NCI-H1436 (cell line): ENCODE results near the gene ADAMTS1.
"Not testable (repeated sequence)": the region's sequence is repeated elsewhere in the genome, so short reads cannot be mapped to it uniquely, and the experiment has no call there.

Experiments used
- DNase-seq: peaks from one replicate; lab custom pipeline; 2025; lab: John Stamatoyannopoulos, UW

The ADAMTS1 gene

DNA sequence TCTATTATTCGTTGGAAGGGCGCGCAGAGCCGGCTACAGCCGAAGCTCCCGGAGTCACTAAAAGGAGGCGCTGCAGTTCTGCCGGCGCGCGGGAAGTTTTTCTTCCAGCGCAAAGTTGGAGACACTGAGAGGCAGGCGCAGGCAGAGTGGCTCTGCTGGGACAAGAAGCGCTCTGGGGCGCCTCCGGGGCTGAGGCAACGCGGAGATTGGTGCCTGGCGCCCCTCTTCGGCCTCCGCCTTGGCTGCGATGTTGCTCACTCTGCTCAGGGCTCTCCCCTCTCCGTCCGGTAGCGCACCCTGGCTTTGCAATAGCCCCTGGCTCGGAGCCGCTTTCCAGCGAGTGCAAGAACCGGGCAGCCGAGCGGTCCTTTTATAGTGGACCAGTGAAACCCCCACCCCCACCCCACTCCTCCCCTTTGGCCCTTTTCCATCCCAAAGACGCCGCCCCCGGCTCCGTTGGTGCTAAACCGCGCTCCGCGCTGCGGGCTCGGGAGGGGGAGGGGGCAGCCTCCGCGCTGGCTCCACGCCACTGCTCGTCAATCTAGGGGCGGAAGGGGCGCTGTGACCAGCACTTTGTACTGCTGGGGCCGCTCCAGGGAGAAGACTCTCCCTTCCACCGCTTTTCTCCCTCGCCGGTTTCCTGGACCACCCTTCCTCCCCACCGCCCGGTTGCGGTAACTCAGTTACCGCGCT is at the start of gene ADAMTS1:
TSS of gene ADAMTS1 (minus strand) at position 344 of the 693 bp plus-strand sequence. CDS start 455 bp downstream, outside the sequence.
- DNase-seq: no peak

DNA sequence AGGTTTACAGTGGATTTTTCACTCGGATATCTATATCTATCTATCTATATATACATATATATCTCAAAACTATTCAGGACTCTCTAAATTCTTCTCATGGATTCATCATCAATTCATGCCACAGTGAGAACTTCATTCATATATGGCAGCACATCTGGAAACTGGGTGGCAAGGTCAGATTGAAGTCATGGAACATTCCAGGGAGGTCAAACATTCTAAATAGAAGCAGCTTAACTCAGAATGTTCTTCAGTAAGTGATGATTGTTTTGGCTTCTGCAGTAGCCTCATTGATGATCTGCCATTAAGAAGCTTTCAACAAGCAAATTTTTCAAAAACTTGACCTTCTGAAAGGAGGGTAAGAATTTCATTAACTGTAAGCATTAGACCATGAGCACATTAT is 46.9 kb upstream of the ADAMTS1 start:
- no peak for DNase-seq

DNA sequence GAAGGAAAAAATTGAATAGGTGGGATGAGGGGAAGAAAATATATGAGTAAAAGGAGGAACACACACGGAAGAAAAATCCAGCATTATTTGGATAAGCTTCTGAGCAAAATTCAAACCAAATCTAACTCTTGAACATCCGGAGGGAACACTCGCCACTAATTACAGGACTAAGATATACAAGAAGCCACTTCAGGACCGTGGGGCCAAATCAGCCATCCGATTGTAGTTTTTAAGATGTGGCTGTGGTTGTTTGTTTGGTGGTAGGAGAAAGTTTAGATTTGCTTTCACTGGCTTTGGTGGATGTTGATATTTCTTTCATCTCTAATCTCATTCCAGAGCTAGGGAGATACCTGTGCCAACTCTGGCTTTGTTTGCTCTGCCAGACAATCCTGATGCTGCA is 43.7 kb upstream of the ADAMTS1 start:
- DNase-seq: no peak

DNA sequence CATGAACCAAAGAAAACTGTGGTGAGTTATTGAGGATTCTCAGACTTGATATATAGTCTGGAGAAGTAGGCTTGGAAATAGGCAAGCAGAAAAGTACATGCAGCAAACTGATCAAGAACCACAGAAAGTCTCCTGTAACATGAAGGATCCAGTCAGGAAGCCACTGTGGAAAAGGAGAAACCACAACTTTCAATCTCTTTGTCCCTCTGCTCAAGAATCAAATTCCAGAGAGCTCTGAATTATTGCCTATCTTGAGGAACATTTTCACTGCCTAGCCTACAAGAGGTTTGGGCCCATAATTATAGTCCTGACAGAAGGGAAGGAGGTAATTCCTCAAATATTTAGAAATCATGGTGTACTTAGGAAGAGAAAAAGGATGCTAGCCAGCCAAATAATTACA is 43.0 kb upstream of the ADAMTS1 start:
- DNase-seq: no peak

DNA sequence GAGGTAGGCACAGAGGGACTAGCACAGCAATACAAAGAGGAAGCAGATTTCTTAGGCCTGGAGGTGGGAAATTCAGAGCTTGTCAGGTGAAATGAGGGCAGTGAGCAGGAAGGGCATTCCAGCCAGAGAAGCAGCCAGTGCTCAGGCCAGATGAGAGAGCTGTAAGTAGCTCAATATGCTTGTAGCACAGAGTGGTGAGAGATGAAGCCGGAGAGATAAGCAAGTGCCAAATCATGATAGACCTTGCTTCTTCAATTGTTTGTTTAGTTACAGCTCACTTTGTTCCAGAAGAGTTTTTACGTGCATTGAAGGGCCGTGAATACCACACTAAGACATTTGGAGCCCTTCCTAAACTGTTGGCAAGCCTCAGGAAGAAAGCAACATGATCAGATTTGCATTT is 42.0 kb upstream of the ADAMTS1 start:
- DNase-seq: no peak

DNA sequence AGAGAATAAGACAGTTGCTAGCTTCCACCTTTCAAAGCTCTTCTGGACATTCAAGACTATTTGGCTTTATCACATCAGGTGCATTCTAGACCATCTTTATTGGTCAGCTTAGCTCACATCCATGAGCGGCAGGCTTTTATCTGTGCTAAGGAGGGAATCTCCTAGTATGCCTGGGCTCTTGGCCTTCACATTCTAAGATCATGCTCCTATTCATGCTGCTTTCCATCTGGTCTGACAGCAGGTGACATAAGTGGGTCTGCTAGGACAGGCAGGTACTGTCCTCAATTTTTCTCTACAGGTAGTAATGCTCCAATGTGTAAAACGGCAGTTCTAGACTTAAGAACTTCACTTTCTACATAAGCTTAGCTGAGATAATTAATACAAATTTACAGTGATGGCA is 39.2 kb upstream of the ADAMTS1 start:
- no peak for DNase-seq

DNA sequence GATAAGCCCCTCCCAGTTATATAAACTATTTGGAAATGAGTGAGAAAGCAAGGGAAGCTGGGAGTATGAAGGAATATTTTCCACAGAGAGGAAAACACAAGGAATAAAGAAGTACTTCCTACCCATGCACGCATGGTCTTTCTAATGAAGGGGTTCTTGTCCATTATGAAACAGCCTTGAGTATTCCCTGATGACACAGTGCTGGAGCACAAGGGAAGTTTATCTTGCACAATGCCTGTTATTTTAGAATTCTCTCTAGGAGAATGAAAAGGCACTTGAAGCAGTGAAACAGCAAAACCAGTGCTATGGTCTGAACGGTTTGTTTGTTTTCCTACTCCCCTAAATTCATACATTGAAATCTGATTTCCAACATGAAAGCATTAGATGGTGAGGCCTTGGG is 38.6 kb upstream of the ADAMTS1 start:
- DNase-seq: no peak

DNA sequence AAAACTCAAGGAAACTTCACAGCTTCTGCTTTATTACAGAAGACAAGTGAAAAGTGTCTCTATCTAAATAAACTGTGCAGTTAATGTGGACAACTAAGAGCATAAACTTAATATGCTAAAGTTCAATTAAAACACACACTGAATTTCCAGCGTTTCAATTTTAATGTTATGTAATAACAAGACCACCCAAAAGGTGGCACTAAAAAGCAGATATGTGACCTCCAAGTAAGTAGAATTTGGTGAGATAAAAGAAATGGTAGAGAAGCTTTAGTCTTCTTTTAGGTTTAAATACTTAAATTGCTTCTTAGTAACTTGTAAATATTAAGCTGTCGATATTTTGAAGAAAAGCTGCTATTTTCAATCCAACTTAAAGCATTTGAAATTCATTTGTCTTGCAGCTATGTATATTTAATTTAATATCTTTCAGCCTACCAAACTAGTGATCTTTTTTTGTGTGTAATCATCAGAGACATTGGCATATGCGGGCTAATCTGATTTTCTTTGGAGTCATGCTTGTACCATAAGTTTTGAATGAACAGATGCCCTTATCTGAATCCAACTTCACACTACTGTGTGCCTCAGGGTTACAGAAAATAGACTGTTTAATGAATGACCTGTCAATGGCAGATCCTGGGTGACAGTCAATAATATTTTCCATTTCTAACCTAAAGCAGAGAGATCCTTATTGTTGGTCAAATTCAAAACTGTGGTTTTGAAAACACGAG is 36.5 kb upstream of the ADAMTS1 start:
- DNase-seq: no peak

DNA sequence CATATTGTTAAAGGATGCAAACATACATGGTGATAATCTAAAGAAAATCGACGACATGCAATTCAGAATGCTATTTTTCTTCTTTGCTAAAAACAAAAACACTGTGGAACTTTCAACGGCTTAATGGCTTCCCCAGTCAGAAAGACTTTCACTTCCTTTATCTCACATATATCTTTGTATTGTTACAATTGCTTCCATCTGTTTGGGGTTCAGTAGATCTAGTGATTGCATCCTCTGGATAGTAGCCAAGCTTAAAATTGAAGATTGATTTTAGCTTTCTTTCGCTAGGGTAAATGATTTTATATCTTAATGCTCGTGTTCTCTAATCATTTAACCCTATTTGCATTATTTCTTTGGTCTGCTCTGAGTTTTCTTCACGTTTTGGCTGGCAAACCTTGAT is 31.8 kb upstream of the ADAMTS1 start:
- no peak for DNase-seq

DNA sequence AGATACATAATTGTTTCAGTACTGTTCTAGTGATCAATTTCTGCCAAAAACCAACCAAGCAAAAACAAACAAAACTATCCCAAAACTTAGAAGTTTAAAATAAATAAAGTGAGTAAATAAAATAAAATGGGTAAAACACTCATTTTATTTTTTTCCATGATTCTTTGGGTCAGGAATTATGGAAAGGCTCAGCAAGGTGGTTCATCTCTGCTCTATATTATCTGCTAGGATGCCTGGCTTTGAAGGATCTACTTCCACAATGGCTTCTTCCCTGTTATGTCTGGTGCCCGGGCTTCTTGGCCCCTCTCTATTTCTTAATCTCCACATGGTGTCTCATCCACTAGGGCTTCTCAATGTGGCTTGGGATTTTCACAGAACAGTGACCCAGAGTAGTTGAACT is 29.1 kb upstream of the ADAMTS1 start:
- DNase-seq: no peak

DNA sequence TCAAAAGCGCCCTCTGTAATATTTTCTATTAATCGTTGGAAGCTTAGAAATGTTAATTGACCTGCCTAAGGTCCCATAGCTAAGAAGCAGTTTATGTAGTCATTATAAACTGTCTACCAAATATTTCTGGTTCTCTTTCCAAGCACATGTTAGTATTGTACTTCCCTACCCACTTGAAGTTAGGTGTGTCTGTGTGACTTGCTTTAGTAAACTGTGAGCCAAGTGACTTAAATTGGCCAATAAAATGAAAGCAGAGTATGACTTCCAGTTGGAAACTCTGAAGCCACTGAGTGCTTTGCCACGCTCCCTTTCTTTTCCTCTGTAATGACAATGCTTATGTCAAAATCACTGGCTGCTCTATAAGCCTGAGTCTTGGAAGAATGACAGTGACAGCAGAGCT is 20.6 kb upstream of the ADAMTS1 start:
- no peak for DNase-seq

DNA sequence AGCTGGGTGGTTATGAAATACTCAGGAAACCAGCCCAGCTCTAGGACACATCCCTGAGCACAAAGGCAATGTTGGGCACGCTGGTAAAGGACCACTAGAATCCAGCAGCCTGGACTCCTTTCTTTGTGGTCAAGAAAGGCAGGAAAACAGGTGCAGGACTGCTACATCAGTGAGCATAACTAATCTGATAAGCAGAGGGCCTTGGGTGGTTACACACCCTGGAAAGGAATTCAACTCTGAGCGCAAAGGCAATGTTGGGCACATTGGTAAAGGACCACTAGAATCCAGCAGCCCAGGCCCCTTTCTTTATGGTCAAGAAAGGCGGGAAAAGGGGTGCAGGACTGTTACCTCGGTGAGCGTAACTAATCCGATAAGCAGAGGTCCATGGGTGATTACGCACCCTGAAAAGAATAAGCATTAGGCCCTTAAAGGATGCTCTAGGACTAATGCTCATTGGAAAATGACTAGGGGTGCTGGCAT is 11.7 kb upstream of the ADAMTS1 start:
- not testable (repeated sequence) for DNase-seq

DNA sequence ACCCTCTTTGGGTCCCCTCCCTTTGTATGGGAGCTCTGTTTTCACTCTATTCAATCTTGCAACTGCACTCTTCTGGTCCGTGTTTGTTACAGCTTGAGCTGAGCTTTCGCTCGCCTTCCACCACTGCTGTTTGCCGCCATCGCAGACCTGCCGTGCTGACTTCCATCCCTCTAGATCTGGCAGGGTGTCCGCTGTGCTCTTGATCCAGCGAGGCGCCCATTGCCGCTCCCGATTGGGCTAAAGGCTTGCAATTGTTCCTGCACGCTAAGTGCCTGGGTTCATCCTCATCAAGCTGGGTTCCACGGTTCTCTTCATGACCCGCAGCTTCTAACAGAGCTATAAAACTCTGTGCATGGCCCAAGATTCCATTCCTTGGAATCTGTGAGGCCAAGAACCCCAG is 9.5 kb upstream of the ADAMTS1 start:
- not testable (repeated sequence) for DNase-seq

DNA sequence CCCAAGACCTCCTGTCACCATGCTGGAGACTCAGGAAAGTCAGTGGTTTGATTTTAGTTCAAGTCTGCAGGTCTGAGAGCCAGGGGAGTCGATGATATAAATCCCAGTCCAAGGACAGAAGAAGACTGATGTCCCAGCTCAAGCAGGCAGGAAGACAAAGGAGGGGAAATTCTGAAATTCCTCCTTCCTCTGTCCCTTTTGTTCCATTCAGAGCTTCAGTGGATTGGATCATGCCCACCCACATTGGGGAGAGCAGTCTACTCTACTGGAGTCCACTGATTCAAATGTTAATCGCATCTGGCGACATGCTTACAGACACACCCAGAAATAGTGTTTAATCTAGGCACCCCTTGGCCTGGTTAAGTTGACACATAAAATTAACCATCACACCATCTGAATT is 7.2 kb upstream of the ADAMTS1 start:
- DNase-seq: no peak

DNA sequence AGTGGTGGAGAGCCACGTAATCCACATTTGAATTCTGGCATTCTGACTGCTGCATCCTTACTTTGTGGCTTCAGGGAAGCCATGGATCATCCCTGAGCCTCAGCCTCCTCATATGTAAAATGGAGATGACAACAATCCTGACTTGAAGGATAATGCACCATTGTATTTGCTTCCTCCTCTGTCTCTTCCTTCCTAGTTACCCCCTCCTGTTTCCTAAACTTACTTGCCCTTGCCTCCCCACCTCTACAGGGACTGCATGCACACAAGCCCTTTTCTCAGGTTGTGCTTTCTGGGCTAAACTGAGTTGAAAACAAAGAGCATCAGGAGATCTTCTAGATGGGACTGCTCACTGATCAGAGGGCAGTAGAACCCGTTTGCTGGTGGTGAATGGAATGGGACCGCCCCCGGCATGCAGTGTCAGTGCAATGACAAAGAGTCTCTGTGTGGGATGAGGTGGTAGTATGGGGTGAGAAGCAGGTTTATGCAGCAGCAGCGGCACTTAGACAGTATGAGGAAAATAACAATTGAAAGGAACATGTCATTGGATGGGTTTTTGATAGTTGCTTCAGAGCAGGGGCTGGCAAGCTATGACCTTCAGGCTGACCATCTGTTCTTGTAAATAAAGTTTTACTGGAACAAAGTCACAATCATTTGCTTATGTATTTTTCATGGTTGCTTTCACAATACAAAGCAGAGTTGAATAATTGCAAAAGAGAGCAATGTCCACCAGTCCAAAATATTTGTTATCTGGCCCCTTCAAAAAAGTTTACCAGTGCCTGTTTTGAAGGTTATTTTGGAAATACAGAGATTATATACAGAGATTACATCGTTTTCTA is 6.1 kb upstream of the ADAMTS1 start:
- DNase-seq: no peak

DNA sequence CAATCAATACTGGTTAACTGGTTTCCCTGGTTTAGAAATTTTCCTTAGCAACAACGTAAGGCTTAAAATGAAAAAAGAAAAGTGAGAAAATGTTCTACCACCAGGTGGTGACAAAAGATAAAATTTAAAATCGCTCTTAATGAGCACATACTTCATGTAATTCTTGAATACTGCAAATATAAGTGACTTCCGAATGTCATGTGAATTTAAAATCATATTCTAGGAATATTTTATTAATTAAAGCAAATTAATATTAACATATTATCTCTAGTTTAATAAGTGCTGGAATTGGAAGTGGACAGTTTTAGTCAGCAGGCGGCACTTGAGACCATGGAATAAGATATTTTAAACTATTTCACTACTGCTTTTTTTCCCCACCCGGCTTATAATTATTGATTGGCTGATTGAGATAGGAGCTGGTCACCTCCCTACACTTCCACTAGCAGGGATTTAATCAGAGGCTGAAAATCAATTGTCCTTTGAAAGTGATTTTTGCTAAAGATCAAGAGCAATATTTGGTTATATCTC is 5.0 kb upstream of the ADAMTS1 start:
- DNase-seq: no peak

DNA sequence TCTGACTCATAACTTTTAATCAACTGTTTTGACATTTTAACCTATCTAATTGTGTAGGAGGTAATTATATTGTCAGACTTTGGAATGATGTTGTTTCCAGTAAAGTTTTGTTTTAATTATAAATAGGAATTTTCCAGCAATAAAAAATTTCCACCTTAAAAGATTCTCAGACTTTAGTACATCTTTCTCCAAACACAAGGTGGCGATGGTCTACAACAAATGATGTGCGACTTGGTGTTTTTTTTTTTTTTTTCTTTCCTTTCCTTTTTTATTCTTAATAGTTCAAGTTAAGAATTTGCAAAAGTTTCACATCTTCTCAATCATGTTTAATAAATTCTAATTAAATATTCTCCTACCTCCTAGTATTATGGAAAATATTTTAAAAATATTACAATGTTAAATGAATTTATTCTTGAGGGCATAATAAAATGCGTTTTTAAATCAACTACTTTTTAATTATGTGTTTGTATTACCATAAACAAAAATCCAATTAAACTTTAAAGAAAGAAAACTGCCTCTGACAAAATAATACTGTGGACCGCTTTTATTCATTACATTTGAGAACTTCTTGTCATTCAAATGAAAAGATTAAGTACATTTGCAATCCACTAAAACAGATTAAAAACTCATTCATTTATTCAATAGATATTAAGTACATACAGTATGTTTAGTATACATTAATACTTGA is 4.4 kb upstream of the ADAMTS1 start:
- peak; percentile 3 for DNase-seq

DNA sequence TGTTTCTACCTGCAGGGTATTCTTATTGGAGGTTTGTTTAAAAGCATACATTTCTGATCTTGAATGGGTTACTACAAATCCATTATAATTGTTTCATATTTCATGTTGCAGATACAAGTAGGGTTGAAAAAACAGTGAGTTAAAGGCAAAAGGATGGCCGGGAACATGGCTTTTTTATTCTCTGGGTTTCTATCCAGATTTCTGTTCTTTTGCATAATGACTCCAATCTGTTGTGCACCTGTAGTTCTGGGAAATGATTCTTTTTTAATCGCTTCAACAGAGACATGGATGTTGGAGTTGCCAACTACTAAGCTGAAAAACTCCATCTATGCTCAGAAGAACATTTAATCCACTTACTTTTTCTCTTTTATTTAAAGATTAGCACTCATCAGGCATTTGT is 2.7 kb upstream of the ADAMTS1 start:
- DNase-seq: no peak

DNA sequence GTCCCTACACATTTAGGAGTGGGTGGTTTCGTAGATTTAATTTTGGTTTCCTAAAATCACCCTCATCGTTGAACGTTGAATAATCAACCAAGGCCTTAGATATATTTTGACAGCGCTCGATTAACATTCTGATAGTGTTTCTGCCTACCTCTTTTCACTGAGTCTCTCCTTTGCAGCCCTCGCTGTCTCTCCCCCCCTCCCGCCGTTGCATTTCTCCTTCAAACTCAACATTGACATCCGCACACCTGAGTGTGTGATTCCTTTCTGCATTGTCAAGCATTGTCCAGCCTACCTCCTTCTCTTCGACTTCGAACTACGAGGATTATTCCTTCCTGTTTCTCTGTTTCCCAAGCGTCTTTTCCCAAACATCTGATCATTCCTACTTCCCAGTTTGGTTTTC is 1.8 kb upstream of the ADAMTS1 start:
- no peak for DNase-seq

DNA sequence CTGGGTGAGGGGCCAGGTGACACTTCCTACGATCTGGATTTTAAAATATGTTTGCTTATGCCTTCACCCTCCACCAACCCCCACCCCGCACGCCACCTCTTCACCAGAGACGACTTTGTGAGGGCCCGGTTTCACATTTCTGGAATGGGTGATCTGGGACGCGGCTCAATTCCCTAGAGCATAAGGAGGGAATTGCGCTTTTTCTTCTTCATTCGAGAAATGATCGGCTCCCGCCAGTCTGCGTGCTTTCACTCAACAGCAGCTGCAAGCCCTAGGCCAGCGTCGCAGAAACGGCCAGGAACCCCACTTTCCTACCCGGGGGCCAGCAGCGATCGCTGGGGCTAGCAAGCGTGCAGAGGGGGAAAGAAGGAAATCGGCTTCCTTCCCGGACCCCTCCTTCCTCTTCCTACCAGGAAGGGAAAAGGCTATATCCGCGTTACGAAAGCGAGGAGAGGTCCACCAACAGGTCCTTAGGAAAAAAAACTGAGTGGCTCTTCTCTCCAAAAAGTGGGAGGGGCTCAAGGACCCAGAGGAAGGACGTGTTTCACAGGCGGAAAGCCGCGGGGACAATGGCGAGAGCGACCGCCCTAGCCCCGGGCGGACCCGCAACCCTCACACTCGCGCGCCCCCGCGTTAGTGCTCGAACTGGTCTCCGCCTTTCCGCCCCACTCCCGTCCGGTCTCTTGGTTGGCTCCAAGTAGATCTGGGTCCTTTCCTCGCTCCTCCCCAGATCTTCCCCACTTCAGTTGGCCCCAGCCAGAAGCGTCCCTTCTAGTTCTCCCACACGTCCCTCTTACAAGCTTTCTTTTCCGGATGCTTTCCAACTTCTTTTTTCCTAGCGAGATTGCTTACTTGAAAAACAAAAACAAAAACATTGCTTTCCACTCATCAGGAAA is 1.1 kb upstream of the ADAMTS1 start:
- DNase-seq: no peak

DNA sequence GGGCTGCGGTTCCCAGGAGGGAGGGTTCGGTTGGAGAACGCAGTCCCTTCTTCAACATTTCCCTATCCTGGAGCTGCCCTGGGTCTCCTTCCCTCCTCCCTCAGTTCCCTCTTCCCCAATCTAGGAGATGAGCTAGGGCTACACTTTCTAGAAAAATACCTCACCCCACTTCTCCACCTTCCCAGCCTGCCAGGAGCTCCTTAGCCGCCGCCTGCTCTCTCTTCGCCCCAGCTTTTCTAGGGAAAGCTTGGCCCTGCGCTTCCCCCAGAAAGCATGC is 488 bp upstream of the ADAMTS1 start:
- DNase-seq: no peak
